ENCODE data around the gene WNT1.

WNT1 gene

DNA sequence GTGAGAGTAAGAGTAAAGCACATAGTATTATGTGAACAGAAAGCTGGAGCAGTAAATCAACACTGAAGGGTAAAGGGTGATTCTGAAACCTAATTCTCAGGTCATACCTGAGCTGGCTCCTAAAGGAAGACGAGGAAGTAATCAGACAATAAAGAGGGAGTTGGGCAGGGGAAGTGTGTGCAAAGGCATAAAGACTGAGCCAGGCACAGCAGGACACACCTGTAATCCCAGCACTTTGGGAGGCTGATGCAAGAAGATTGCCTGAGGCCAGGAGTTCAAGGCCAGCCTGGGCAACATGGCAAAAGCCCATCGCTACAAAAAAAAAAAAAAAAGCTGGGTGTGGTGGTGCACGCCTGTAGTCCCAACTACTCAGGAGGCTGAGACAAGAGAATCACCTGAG, 30.4 kb upstream of the WNT1 start:
- Histone ChIP-seq H3K9ac (ENCODE audit: low read length) (no peak overlapping the region), H3K9me2 (replicated peaks; ENCODE audit: insufficient read depth, low read length) (no peaks in the 10 kb centered on the region), H3K4me1 (ENCODE audit: low read length) (no peaks in the 10 kb centered on the region), H3K36me3 (replicated peaks; ENCODE audit: insufficient read depth, low read length) (no peaks in the 10 kb centered on the region), H2AFZ (ENCODE audit: low read length) (no peak overlapping the region), H3K79me2 (ENCODE audit: low read length) (peaks cover 36% of the 10 kb centered on the region), H3F3A (ENCODE audit: insufficient read depth, low read length) (no peaks in the 10 kb centered on the region), H3K4me3 (ENCODE audit: low read length) (no peak overlapping the region), H4K20me1 (ENCODE audit: insufficient read depth, low read length) (no peaks in the 10 kb centered on the region), H3K27me3 (replicated peaks; ENCODE audit: insufficient read depth, low read length) (no peaks in the 10 kb centered on the region), H3K9me3 (replicated peaks; ENCODE audit: insufficient read depth, low read length) (no peaks in the 10 kb centered on the region), H3K27ac (ENCODE audit: low read length) (no peak overlapping the region), H3K4me2 (ENCODE audit: low read depth, low read length) (no peak overlapping the region)
- DNase-seq: no peak
- TF ChIP-seq CTCF (IDR thresholded peaks at IDR 0.05; ENCODE audit: low read length) (no peak), EZH2phosphoT487 (IDR thresholded peaks at IDR 0.05; ENCODE audit: low read length) (no peak), EZH2 (optimal IDR thresholded peaks at IDR 0.05; ENCODE audit: low read depth, low read length) (no peak)

DNA sequence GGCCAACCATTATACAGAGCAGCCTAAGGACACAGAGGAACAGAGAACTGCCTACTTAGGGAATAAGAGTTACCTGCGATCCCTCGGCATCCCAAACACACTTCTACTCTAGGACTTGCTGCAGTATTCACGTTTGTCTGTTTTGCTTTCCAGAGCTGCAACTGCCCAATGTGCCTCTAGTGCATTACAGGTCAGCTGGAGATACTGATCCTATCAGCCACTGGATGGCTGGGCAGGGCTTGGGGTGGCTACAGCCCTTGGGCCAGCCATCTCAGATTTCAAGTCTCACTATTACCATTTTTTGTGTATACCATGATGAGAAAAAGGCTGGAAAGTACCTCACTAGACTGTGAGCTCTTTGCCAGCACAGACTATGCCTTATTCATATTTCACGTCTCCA, 25.4 kb upstream of the WNT1 start:
- TF ChIP-seq EZH2phosphoT487 (IDR thresholded peaks at IDR 0.05; ENCODE audit: low read length) (no peak), EZH2 (optimal IDR thresholded peaks at IDR 0.05; ENCODE audit: low read depth, low read length) (no peak), CTCF (IDR thresholded peaks at IDR 0.05; ENCODE audit: low read length) (no peak)
- Histone ChIP-seq H3K27ac (ENCODE audit: low read length) (no peak overlapping the region), H3K27me3 (replicated peaks; ENCODE audit: insufficient read depth, low read length) (no peaks in the 10 kb centered on the region), H3K9me3 (replicated peaks; ENCODE audit: insufficient read depth, low read length) (no peaks in the 10 kb centered on the region), H3K4me2 (ENCODE audit: low read depth, low read length) (no peak overlapping the region), H4K20me1 (ENCODE audit: insufficient read depth, low read length) (no peaks in the 10 kb centered on the region), H3F3A (ENCODE audit: insufficient read depth, low read length) (no peaks in the 10 kb centered on the region), H3K79me2 (ENCODE audit: low read length) (peaks cover 60% of the 10 kb centered on the region), H2AFZ (ENCODE audit: low read length) (no peak overlapping the region), H3K9ac (ENCODE audit: low read length) (no peak overlapping the region), H3K9me2 (replicated peaks; ENCODE audit: insufficient read depth, low read length) (no peaks in the 10 kb centered on the region), H3K36me3 (replicated peaks; ENCODE audit: insufficient read depth, low read length) (no peaks in the 10 kb centered on the region), H3K4me3 (ENCODE audit: low read length) (no peak overlapping the region), H3K4me1 (ENCODE audit: low read length) (peaks cover 10% of the 10 kb centered on the region)
- DNase-seq: no peak

GRCh38 chr12:48954061-48954460, 24.1 kb upstream of the WNT1 start:
- H3K79me2 ChIP-seq (ENCODE audit: low read length): peaks cover 60% of the 10 kb centered on the region
- TF ChIP-seq CTCF (IDR thresholded peaks at IDR 0.05; ENCODE audit: low read length) (no peak), EZH2phosphoT487 (IDR thresholded peaks at IDR 0.05; ENCODE audit: low read length) (no peak), EZH2 (optimal IDR thresholded peaks at IDR 0.05; ENCODE audit: low read depth, low read length) (no peak)
- no peaks in the 10 kb centered on the region for H3K36me3 ChIP-seq (replicated peaks; ENCODE audit: insufficient read depth, low read length)
- no peaks in the 10 kb centered on the region; the same call in 1 of the 2 replicates for H3F3A ChIP-seq (ENCODE audit: insufficient read depth, low read length)
- no peak overlapping the region for H3K4me3 ChIP-seq (ENCODE audit: low read length)
- no peak overlapping the region for H3K9ac ChIP-seq (ENCODE audit: low read length)
- H3K9me2 ChIP-seq (replicated peaks; ENCODE audit: insufficient read depth, low read length): no peaks in the 10 kb centered on the region
- no peak overlapping the region for H3K4me2 ChIP-seq (ENCODE audit: low read depth, low read length)
- H3K4me1 ChIP-seq (ENCODE audit: low read length): peaks cover 15% of the 10 kb centered on the region
- no peaks in the 10 kb centered on the region for H4K20me1 ChIP-seq (ENCODE audit: insufficient read depth, low read length)
- no peak for DNase-seq
- H2AFZ ChIP-seq (ENCODE audit: low read length): no peak overlapping the region
- H3K9me3 ChIP-seq (replicated peaks; ENCODE audit: insufficient read depth, low read length): no peaks in the 10 kb centered on the region
- H3K27me3 ChIP-seq (replicated peaks; ENCODE audit: insufficient read depth, low read length): no peaks in the 10 kb centered on the region
- no peak overlapping the region for H3K27ac ChIP-seq (ENCODE audit: low read length)
